Loucy (cell line): Measurements from ENCODE around the gene SLC35F3.

Source experiments
- H2AFZ ChIP-seq: fragments of 200-600 bp; sonication (generic); 2 replicates; pipeline ENCODE4 v1.6.0; 2016; ENCODE audit warnings: antibody characterized with exemption, mild to moderate bottlenecking, low read length, moderate library complexity
- H3F3A ChIP-seq: fragments of 200-600 bp; 2 replicates; pipeline ENCODE4 v1.6.0; 2016; ENCODE audit warnings: antibody characterized with exemption, low read depth, mild to moderate bottlenecking
- H3K27me3 ChIP-seq: fragments of 200-600 bp; sonication (generic); 2 replicates; pipeline ENCODE4 v1.6.1; 2014; ENCODE audit warnings: low read length, mild to moderate bottlenecking; ENCODE audit not compliant: insufficient read depth, poor library complexity, severe bottlenecking
- H3K36me3 ChIP-seq: fragments of 200-600 bp; sonication (generic); 2 replicates; pipeline ENCODE4 v1.6.1; 2016; ENCODE audit warnings: low read length; ENCODE audit not compliant: insufficient read depth
- H3K4me1 ChIP-seq: fragments of 200-600 bp; sonication (generic); 2 replicates; pipeline ENCODE4 v1.5.1; 2014; ENCODE audit warnings: low read length, mild to moderate bottlenecking; ENCODE audit not compliant: insufficient read depth, poor library complexity, severe bottlenecking
- H3K4me2 ChIP-seq: fragments of 200-600 bp; sonication (generic); 2 replicates; pipeline ENCODE4 v1.6.0; 2014; ENCODE audit warnings: antibody characterized with exemption, low read length, low read depth, mild to moderate bottlenecking; ENCODE audit not compliant: poor library complexity, severe bottlenecking
- H3K4me3 ChIP-seq: fragments of 200-600 bp; sonication (generic); 2 replicates; pipeline ENCODE4 v1.5.1; 2014; ENCODE audit warnings: low read length, mild to moderate bottlenecking, mixed read lengths; ENCODE audit not compliant: poor library complexity, severe bottlenecking
- H3K79me2 ChIP-seq: fragments of 200-600 bp; sonication (generic); 2 replicates; pipeline ENCODE4 v1.6.1; 2014; ENCODE audit warnings: low read length; ENCODE audit not compliant: insufficient read depth
- H3K9ac ChIP-seq: fragments of 200-600 bp; sonication (generic); 2 replicates; pipeline ENCODE4 v1.6.0; 2014; ENCODE audit warnings: mild to moderate bottlenecking, low read depth, low read length, moderate library complexity; ENCODE audit not compliant: poor library complexity, severe bottlenecking
- H3K9me2 ChIP-seq: fragments of 200-600 bp; sonication (generic); replicated peaks from 2 replicates; pipeline ENCODE4 v1.6.1; 2016; ENCODE audit warnings: low read depth, low read length, mixed read lengths
- H3K9me3 ChIP-seq: fragments of 200-600 bp; sonication (generic); 2 replicates; pipeline ENCODE4 v1.6.1; 2014; ENCODE audit warnings: mild to moderate bottlenecking, antibody characterized with exemption, low read length, low read depth; ENCODE audit not compliant: insufficient read depth
- H4K20me1 ChIP-seq: fragments of 200-600 bp; sonication (generic); 2 replicates; pipeline ENCODE4 v1.6.0; 2014; ENCODE audit warnings: antibody characterized with exemption, low read length, mild to moderate bottlenecking; ENCODE audit not compliant: insufficient read depth, poor library complexity, severe bottlenecking
- CTCF ChIP-seq: fragments of 200-600 bp; sonication (generic); conservative IDR thresholded peaks from 2 replicates; pipeline ENCODE4 v1.5.1; 2014; ENCODE audit warnings: mild to moderate bottlenecking, antibody characterized with exemption, low read length
- EZH2phosphoT487 ChIP-seq: fragments of 200-600 bp; IDR thresholded peaks from 2 replicates; pipeline ENCODE4 v1.6.1; 2018; ENCODE audit warnings: antibody characterized with exemption, mild to moderate bottlenecking, moderate library complexity, borderline replicate concordance

The SLC35F3 gene

GRCh38 chr1:234214911-234215892, 310.7 kb downstream of the SLC35F3 start:
- Histone ChIP-seq H4K20me1 (no peaks in the 10 kb centered on the region), H3K4me3 (peak overlapping the region; percentile 79), H3F3A (no peaks in the 10 kb centered on the region), H3K9ac (peak overlapping the region; percentile 64), H3K9me2 (no peaks in the 10 kb centered on the region), H3K79me2 (no peaks in the 10 kb centered on the region), H3K4me2 (peak overlapping the region; percentile 83), H3K36me3 (no peaks in the 10 kb centered on the region), H2AFZ (peak overlapping the region; percentile 92), H3K27me3 (no peaks in the 10 kb centered on the region), H3K4me1 (peaks cover 31% of the 10 kb centered on the region), H3K9me3 (no peaks in the 10 kb centered on the region)
- no peak for TF ChIP-seq CTCF
- TF ChIP-seq EZH2phosphoT487, result no peak

- TF ChIP-seq EZH2phosphoT487 (no peak), CTCF (no peak)
- H3K4me2 ChIP-seq, result peak overlapping the region; percentile 83
- H3K9ac ChIP-seq, result no peak overlapping the region
- no peaks in the 10 kb centered on the region for H4K20me1 ChIP-seq
- H3K36me3 ChIP-seq, result no peaks in the 10 kb centered on the region
- no peaks in the 10 kb centered on the region for H3K9me2 ChIP-seq
- H2AFZ ChIP-seq, result no peak overlapping the region
- no peaks in the 10 kb centered on the region for H3K27me3 ChIP-seq
- peaks cover 31% of the 10 kb centered on the region for H3K4me1 ChIP-seq
- H3F3A ChIP-seq, result no peaks in the 10 kb centered on the region
- no peak overlapping the region for H3K4me3 ChIP-seq
- H3K9me3 ChIP-seq, result no peaks in the 10 kb centered on the region
- no peaks in the 10 kb centered on the region for H3K79me2 ChIP-seq
Measured at GRCh38 chr1:234216116-234216703, 311.7 kb downstream of the SLC35F3 start.

GRCh38 chr1:234217316-234217840, 312.9 kb downstream of the SLC35F3 start:
- Histone ChIP-seq H4K20me1 (no peaks in the 10 kb centered on the region), H2AFZ (no peak overlapping the region), H3F3A (no peaks in the 10 kb centered on the region), H3K9ac (peak overlapping the region; percentile 2), H3K4me3 (no peak overlapping the region), H3K4me1 (peaks cover 31% of the 10 kb centered on the region), H3K4me2 (peak overlapping the region; percentile 83), H3K9me2 (no peaks in the 10 kb centered on the region), H3K9me3 (no peaks in the 10 kb centered on the region), H3K36me3 (no peaks in the 10 kb centered on the region), H3K27me3 (no peaks in the 10 kb centered on the region), H3K79me2 (no peaks in the 10 kb centered on the region)
- TF ChIP-seq EZH2phosphoT487 (no peak), CTCF (no peak)
